NCI-H2029 (cell line): Measurements from ENCODE around the gene HADHA.
"Not testable (repeated sequence)": the region's sequence is repeated elsewhere in the genome, so short reads cannot be mapped to it uniquely, and the experiment has no call there.

Experiments used
- DNase-seq: peaks from one replicate; lab custom pipeline; 2025; lab: John Stamatoyannopoulos, UW

HADHA gene

DNA sequence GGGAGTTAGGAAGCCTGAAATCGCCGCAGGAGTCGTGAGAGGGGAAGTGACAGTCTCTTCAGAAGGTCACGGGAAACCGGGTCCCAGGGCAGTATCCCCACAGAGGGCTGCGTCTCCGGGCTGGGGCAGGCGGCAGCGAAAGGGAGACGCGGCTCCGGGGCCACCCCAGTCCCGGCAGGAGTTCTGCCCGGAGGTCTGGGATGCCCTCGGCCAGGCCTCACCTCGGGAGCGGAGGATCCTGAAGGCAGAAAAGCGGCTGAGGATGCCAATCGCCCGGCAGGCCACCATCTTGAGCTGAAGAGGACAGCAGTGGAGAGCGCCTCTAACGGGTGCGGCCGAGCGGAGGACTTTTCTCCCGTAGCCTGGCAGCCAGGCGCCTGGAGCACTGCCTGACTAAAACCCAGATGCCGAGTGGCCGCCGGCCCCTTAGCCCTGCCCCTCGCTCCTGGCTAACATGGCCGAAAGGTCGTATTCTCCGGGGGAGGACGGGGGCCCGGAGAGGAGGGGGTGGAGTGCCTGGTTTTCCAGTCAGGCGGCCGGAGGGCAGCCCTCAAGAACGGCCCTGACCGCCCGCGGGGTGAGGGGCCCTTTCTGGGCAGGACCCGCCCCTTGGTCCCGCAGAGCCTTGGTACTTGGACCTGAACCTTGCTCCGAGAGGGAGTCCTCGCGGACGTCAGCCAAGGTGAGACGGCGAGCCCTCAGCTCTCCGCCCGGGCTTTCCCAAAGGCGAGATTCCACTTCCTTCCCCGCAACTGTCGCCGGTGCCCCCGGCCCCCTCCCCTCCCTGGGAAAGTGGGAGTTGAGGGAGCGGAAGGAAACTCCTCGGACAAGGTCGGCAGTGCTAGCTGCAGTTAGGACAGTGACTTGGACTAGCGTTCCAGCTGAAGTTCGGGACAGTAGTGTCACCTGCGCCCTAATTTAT lies at the start of gene HADHA, which contains the start of gene HADHB:
Gene HADHA (minus strand): TSS at position 324 of the 922 bp plus-strand sequence. CDS start 36 bp downstream, at position 288.
Gene HADHB (plus strand): TSS at position 631 of the 922 bp plus-strand sequence. CDS start 9,316 bp downstream, outside the sequence.
- peak; percentile 80 for DNase-seq

GRCh38 chr2:26292646-26293045 lies 48.2 kb upstream of the HADHA start:
- no peak for DNase-seq

GRCh38 chr2:26290001-26290400 lies 45.6 kb upstream of the HADHA start:
- no peak for DNase-seq

GRCh38 chr2:26285931-26286330 lies 41.5 kb upstream of the HADHA start:
- DNase-seq, result no peak

- DNase-seq, result no peak
These were observed 39.7 kb upstream of the HADHA start for GRCh38 chr2:26284132-26284531.

- no peak for DNase-seq
These were observed 39.2 kb upstream of the HADHA start for GRCh38 chr2:26283606-26284005.

GRCh38 chr2:26281226-26281625 lies 36.8 kb upstream of the HADHA start:
- no peak for DNase-seq

DNA sequence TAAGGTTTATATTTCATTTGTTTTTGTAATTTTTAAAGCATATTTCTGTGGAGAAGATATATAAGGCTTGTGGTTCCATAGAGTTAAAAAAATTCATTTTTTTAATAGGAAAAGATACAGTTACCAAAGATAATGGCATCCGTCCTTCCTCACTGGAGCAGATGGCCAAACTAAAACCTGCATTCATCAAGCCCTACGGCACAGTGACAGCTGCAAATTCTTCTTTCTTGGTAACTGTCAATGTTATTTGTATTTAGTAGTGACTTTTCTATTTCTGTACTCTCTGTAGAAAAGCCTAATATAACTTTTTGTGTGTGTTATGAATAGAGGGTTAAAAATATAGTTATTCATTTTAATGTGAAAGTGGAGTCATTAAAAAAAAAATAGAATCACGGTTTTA lies 35.5 kb upstream of the HADHA start:
- no peak for DNase-seq

GRCh38 chr2:26276484-26277227 lies 32.2 kb upstream of the HADHA start:
- no peak for DNase-seq

GRCh38 chr2:26274058-26274613 lies 29.7 kb upstream of the HADHA start:
- DNase-seq, result peak; percentile 32

DNA sequence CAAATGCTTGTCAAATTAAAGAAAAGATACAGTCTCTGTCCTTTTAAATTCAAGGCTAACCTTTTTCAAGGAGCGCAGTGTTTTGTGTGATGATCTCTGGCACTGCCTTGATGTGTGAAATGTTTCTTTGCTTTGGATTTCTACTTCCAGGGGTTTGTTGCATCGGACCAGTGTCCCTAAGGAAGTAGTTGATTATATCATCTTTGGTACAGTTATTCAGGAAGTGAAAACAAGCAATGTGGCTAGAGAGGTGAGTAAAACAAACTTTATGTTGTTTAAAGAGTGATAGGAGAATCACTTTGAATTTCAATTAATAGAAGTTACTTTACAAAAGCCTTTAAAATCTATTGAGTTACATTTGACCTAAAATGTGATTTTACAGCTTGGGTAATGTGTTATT lies 29.1 kb upstream of the HADHA start:
- no peak for DNase-seq

GRCh38 chr2:26270373-26270772 lies 25.9 kb upstream of the HADHA start:
- no peak for DNase-seq

- DNase-seq, result no peak
These were observed 25.2 kb upstream of the HADHA start for GRCh38 chr2:26269571-26270158.

DNA sequence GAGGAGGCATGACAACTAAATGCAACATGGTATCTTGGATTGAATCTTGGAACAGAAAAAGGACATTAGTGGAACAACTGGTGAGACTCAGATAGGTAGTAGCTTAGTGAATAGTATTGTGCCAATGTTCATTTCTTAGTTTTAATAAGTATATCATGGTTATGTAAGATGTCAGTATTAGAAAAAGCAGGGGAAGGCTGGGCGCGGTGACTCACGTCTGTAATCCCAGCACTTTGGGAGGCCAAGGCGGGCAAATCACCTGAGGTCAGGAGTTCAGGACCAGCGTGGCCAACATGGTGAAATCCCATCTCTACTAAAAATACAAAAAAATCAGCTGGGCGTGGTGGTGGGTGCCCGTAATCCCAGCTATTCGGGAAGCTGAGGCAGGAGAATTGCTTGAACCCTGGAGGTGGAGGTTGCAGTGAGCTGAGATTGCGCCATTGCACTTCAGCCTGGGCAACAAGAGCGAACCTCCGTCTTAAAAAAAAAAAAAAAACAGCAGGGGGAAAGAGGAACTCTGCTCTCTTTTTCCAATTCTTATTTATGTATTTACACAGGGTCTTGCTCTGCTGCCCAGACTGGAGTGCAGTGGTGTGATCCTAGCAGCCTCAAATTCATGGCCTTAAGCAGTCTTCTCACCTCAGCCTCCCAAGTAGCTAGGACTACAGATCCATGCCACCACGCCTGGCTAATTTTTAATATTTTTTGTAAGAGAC lies 24.4 kb upstream of the HADHA start:
- not testable (repeated sequence) for DNase-seq

DNA sequence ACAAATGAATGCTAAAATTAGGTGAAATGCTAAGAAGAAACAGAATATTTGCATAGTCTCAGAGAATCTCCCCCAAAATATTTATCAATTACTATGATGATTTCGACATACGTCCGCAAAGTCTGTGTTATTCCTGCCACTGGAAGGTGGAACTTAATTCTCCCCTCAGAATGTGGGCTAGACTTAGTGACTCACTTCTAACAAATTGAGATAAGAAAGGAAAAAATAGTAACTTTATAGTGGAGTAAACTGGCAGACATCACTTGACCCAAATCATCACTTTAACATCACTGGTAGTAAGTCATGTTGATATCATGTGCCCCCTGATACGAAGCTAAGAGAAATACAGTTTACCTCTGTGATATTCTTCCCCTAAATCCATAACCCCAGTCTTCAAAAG lies 23.8 kb upstream of the HADHA start:
- no peak for DNase-seq

DNA sequence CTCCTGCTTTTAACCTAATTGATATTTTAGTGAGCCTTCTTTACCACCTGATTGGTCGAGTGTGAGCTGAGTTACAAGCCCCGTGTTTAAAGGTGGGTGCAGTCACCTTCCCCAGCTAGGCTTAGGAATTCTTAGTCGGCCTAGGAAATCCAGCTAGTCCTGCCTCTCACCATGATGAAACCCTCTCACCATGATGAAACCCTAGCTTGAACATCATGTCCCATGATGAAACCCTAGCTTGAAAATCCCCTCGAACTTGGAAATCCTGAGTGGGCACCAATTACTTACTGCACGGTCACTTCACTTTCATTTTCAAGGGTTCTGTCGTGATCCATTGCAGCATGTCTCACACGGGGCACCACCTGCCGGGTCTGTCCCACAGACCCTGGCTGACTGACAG lies 14.4 kb upstream of the HADHA start:
- not testable (repeated sequence) for DNase-seq

GRCh38 chr2:26255759-26256384 lies 11.4 kb upstream of the HADHA start:
- DNase-seq, result no peak

- DNase-seq, result peak; percentile 34
These were observed 7.5 kb upstream of the HADHA start for GRCh38 chr2:26251893-26252292.

DNA sequence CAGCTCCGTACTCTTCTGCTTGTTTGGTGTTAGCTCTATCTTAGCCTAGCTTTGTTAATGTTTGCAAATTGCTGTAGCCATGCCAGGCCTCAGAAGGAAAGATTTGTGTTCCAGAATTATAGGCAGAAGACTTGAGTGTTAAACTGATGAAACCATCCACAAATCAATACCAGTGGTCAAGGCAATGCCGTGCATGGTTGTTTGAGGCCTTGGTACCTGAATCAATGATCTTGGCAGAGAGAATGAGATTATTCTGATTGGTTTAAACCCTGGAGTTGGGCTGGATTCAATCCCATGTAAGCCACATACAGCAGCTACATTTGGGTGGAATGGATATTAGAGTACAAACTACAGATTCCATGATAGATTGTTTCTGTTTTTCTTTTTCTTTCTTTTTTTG lies 5.2 kb upstream of the HADHA start:
- DNase-seq, result no peak

DNA sequence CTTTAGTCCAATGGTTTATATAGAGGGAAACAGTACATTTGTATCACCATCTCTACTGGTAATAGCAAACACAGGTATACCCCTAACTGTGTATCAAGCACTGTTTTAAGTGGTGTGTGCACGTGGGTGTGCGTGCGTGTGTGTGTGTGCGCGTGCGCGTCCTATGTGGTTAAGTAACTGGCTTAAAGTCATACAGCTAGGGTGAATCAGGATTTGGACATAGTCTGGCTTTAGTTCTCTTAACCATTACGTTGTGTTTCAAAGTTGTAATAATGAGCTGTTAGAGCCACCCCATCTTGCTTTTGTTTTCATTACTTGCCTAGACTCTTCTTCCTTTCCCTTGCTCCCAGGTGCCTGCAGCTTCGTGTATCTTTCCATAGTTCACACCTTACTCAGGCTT lies 2.4 kb upstream of the HADHA start:
- no peak for DNase-seq

DNA sequence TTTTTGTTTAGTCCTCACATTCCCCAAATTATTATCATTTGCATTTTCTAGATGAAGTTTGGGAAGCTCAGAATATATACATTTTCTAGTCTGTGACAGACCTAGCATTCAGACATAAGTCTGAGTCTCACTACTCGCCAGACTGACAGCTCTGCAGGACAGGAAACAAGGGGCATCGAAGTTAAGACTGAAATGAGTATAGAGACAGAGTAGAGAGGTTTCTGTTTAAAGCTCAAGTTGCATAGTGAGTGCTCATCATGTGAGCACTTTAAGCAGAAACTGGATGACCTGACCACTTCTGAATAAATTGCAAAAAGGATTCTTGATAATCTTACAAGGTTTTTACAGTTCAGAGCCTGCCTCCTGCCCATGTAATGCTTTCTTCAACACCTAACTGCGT lies 1.4 kb upstream of the HADHA start:
- DNase-seq, result no peak
